ENCODE results near the gene SNAPC4. TPM values are rescaled to one million over a fixed set of nuclear protein-coding genes. Genes with fewer than 3 reads are reported as not detected.

Gene SNAPC4
- total and polyA plus RNA-seq, 9 of the 15 experiments (the other 6 are each of a cell fraction or from before 2014, with no cell fraction given): 0.21 to 21.8 (median 8.8) TPM

DNA sequence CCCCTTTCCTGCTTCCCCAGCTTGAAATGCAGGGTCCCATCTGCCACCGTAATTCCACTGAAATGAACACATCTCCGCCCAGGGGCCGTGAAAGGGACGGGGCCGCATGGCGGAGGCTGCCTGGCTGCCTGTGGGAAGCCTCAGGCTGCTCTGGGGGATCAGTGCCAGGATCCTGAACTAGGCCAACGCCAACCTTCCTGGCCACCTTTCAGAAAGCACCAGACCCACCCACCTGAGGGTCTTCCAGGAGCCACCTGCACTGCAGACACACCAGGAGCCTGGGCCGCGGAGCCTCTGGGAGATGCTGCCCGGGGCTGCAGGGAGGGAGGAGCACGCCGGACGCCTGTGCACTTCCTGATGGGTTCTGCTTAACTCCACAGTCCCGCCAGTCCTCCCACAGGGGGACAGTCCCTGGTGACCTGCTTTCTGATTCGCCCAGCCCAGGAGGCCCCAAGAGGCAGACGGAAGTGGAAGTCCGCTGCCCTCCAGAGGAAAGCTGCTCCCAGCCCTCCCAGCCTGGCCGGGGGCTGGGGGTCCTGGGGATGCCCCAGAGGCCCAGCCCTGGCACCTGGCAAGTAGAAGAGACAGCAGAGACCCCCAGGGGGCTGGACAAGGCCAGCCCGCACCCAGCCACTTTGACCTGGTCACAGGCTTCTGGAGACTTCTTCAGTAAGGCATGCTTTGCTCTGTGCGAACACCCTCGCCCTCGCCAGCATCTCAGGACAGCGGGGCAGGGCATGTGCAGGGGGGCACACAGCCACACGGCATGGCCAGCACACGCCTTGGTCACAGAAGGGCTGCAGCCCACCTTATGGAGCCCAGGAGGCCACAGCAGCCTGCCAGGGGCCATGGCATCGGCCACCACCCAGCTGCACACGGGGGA, 26.4 kb downstream of the SNAPC4 start, which contains the start of gene CARD9 (continued):
- TF ChIP-seq, protein P1, sequence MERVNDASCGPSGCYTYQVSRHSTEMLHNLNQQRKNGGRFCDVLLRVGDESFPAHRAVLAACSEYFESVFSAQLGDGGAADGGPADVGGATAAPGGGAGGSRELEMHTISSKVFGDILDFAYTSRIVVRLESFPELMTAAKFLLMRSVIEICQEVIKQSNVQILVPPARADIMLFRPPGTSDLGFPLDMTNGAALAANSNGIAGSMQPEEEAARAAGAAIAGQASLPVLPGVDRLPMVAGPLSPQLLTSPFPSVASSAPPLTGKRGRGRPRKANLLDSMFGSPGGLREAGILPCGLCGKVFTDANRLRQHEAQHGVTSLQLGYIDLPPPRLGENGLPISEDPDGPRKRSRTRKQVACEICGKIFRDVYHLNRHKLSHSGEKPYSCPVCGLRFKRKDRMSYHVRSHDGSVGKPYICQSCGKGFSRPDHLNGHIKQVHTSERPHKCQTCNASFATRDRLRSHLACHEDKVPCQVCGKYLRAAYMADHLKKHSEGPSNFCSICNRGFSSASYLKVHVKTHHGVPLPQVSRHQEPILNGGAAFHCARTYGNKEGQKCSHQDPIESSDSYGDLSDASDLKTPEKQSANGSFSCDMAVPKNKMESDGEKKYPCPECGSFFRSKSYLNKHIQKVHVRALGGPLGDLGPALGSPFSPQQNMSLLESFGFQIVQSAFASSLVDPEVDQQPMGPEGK (CRISPR knock-in tag; IDR thresholded peaks at IDR 0.05; ENCODE audit: borderline replicate concordance): no peak
- TF ChIP-seq SREBF2 (CRISPR knock-in tag; IDR thresholded peaks at IDR 0.05) (no peak), MAZ (CRISPR knock-in tag; conservative IDR thresholded peaks at IDR 0.05 in 1 of 2, IDR thresholded peaks at IDR 0.05 in 1 of 2) (0 out of 4 replicates have a peak, but pooled peaks of 1 of the 2 experiments have one; percentile 35), BMI1 (IDR thresholded peaks at IDR 0.05; ENCODE audit: low read length) (no peak), BACH1 (tag; IDR thresholded peaks at IDR 0.05) (no peak), PRMT5 (CRISPR knock-in tag; IDR thresholded peaks at IDR 0.05) (no peak), NONO (IDR thresholded peaks at IDR 0.05; ENCODE audit: low read depth in 2 of 2, low read length in 1 of 2) (no peak), XRCC4 (IDR thresholded peaks at IDR 0.05; ENCODE audit: extremely low read depth, insufficient read depth, insufficient read length) (no peak), ZNF174 (CRISPR knock-in tag; IDR thresholded peaks at IDR 0.05) (no peak), XRCC3 (IDR thresholded peaks at IDR 0.05) (no peak), NFATC3 (IDR thresholded peaks at IDR 0.05) (no peak), ZNF263 (CRISPR knock-in tag; IDR thresholded peaks at IDR 0.05; ENCODE audit: borderline replicate concordance) (peak; percentile 99), EHMT2 (IDR thresholded peaks at IDR 0.05) (no peak), ELF4 (CRISPR knock-in tag; IDR thresholded peaks at IDR 0.05) (no peak), GTF2A2 (tag; IDR thresholded peaks at IDR 0.05) (no peak)
- TF ChIP-seq, protein P2, sequence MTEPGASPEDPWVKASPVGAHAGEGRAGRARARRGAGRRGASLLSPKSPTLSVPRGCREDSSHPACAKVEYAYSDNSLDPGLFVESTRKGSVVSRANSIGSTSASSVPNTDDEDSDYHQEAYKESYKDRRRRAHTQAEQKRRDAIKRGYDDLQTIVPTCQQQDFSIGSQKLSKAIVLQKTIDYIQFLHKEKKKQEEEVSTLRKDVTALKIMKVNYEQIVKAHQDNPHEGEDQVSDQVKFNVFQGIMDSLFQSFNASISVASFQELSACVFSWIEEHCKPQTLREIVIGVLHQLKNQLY (CRISPR knock-in tag; conservative IDR thresholded peaks at IDR 0.05): no peak
- TF ChIP-seq, protein P3, sequence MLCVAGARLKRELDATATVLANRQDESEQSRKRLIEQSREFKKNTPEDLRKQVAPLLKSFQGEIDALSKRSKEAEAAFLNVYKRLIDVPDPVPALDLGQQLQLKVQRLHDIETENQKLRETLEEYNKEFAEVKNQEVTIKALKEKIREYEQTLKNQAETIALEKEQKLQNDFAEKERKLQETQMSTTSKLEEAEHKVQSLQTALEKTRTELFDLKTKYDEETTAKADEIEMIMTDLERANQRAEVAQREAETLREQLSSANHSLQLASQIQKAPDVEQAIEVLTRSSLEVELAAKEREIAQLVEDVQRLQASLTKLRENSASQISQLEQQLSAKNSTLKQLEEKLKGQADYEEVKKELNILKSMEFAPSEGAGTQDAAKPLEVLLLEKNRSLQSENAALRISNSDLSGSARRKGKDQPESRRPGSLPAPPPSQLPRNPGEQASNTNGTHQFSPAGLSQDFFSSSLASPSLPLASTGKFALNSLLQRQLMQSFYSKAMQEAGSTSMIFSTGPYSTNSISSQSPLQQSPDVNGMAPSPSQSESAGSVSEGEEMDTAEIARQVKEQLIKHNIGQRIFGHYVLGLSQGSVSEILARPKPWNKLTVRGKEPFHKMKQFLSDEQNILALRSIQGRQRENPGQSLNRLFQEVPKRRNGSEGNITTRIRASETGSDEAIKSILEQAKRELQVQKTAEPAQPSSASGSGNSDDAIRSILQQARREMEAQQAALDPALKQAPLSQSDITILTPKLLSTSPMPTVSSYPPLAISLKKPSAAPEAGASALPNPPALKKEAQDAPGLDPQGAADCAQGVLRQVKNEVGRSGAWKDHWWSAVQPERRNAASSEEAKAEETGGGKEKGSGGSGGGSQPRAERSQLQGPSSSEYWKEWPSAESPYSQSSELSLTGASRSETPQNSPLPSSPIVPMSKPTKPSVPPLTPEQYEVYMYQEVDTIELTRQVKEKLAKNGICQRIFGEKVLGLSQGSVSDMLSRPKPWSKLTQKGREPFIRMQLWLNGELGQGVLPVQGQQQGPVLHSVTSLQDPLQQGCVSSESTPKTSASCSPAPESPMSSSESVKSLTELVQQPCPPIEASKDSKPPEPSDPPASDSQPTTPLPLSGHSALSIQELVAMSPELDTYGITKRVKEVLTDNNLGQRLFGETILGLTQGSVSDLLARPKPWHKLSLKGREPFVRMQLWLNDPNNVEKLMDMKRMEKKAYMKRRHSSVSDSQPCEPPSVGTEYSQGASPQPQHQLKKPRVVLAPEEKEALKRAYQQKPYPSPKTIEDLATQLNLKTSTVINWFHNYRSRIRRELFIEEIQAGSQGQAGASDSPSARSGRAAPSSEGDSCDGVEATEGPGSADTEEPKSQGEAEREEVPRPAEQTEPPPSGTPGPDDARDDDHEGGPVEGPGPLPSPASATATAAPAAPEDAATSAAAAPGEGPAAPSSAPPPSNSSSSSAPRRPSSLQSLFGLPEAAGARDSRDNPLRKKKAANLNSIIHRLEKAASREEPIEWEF (CRISPR knock-in tag; IDR thresholded peaks at IDR 0.05): no peak
- TF ChIP-seq, protein P4, sequence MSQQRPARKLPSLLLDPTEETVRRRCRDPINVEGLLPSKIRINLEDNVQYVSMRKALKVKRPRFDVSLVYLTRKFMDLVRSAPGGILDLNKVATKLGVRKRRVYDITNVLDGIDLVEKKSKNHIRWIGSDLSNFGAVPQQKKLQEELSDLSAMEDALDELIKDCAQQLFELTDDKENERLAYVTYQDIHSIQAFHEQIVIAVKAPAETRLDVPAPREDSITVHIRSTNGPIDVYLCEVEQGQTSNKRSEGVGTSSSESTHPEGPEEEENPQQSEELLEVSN (IDR thresholded peaks at IDR 0.05; ENCODE audit: borderline replicate concordance in 1 of 2, extremely low read depth in 1 of 2, insufficient read depth in 1 of 2, insufficient read length in 1 of 2, low read depth in 1 of 2, low read length in 1 of 2, poor library complexity in 1 of 2, severe bottlenecking in 1 of 2): no peak
